ENCODE data around the gene PKN2.

PKN2 gene

GRCh38 chr1:88741413-88741812 is 57.3 kb downstream of the PKN2 start:
- H2BK12ac ChIP-seq (ENCODE audit: low read length) = no peak overlapping the region
- H3K4ac ChIP-seq (ENCODE audit: low read length) = no peak overlapping the region
- no peak overlapping the region for H2BK5ac ChIP-seq (ENCODE audit: low read length)
- no peak for DNase-seq (ENCODE audit: low spot score)
- no peak overlapping the region for H3K4me3 ChIP-seq (ENCODE audit: low read length in 2 of 2)
- no peak overlapping the region for H3K27ac ChIP-seq (replicated peaks; ENCODE audit: low read length)
- peaks cover 0 to 57% of the 10 kb centered on the region in 2 donors for H3K36me3 ChIP-seq (replicated peaks in 1 of 2; ENCODE audit: control insufficient read depth in 2 of 2, insufficient read depth in 2 of 2, low read length in 2 of 2)
- H3K9ac ChIP-seq (ENCODE audit: low read depth, low read length, poor library complexity) = no peak overlapping the region
- H3K79me1 ChIP-seq (ENCODE audit: low read depth, low read length) = peaks cover 6% of the 10 kb centered on the region
- H3K23ac ChIP-seq (ENCODE audit: low read depth, low read length, poor library complexity) = no peak overlapping the region
- no peak overlapping the region for H3K14ac ChIP-seq (ENCODE audit: low read length)
- no peaks in the 10 kb centered on the region for H3K27me3 ChIP-seq (ENCODE audit: control insufficient read depth in 3 of 3, insufficient read depth in 3 of 3, low read depth in 1 of 3, low read length in 3 of 3)
- no peaks in the 10 kb centered on the region for H3K4me1 ChIP-seq (ENCODE audit: control insufficient read depth in 2 of 2, insufficient read depth in 1 of 2, low read depth in 1 of 2, low read length in 2 of 2)
- no peak overlapping the region for H4K8ac ChIP-seq (ENCODE audit: low read depth, low read length)
- no peak overlapping the region for H2BK15ac ChIP-seq (ENCODE audit: low read length)
- no peak overlapping the region for H2AK5ac ChIP-seq (ENCODE audit: low read depth, low read length)
- no peak overlapping the region for H4K91ac ChIP-seq (ENCODE audit: low read depth, low read length, poor library complexity)
- H3K4me2 ChIP-seq (ENCODE audit: insufficient read depth, low read length, poor library complexity, severe bottlenecking) = no peak overlapping the region
- no CpG with 5 or more reads among the region's 2 CpGs for WGBS, 2 donors (ENCODE audit: extremely low coverage in 2 of 2, insufficient read length in 2 of 2, insufficient replicate concordance in 1 of 2)
- H2BK120ac ChIP-seq (ENCODE audit: low read depth, low read length) = no peak overlapping the region
- H3K18ac ChIP-seq (ENCODE audit: low read length) = no peak overlapping the region
- H3K9me3 ChIP-seq (replicated peaks in 1 of 2; ENCODE audit: control insufficient read depth in 2 of 2, insufficient read depth in 1 of 2, low read depth in 1 of 2, low read length in 2 of 2) = peaks cover 7 to 15% of the 10 kb centered on the region in 2 donors
- H2AFZ ChIP-seq (ENCODE audit: low read length) = no peak overlapping the region

- DNase-seq (ENCODE audit: low spot score) = no peak
- H2AK5ac ChIP-seq (ENCODE audit: low read depth, low read length) = no peak overlapping the region
- peaks cover 0 to 5% of the 10 kb centered on the region in 2 donors for H3K9me3 ChIP-seq (replicated peaks in 1 of 2; ENCODE audit: control insufficient read depth in 2 of 2, insufficient read depth in 1 of 2, low read depth in 1 of 2, low read length in 2 of 2)
- H3K18ac ChIP-seq (ENCODE audit: low read length) = no peak overlapping the region
- H3K4ac ChIP-seq (ENCODE audit: low read length) = no peak overlapping the region
- no peak overlapping the region for H4K91ac ChIP-seq (ENCODE audit: low read depth, low read length, poor library complexity)
- no CpG with 5 or more reads among the region's 6 CpGs for WGBS, 2 donors (ENCODE audit: extremely low coverage in 2 of 2, insufficient read length in 2 of 2, insufficient replicate concordance in 1 of 2)
- no peaks in the 10 kb centered on the region for H3K4me1 ChIP-seq (ENCODE audit: control insufficient read depth in 2 of 2, insufficient read depth in 1 of 2, low read depth in 1 of 2, low read length in 2 of 2)
- no peak overlapping the region for H3K23ac ChIP-seq (ENCODE audit: low read depth, low read length, poor library complexity)
- H3K4me3 ChIP-seq (ENCODE audit: low read length in 2 of 2) = no peak overlapping the region
- no peaks in the 10 kb centered on the region for H3K27me3 ChIP-seq (ENCODE audit: control insufficient read depth in 3 of 3, insufficient read depth in 3 of 3, low read depth in 1 of 3, low read length in 3 of 3)
- no peak overlapping the region for H2BK5ac ChIP-seq (ENCODE audit: low read length)
- no peak overlapping the region for H2BK12ac ChIP-seq (ENCODE audit: low read length)
- no peak overlapping the region for H2BK15ac ChIP-seq (ENCODE audit: low read length)
- H2BK120ac ChIP-seq (ENCODE audit: low read depth, low read length) = no peak overlapping the region
- no peak overlapping the region for H3K14ac ChIP-seq (ENCODE audit: low read length)
- H3K9ac ChIP-seq (ENCODE audit: low read depth, low read length, poor library complexity) = no peak overlapping the region
- H3K36me3 ChIP-seq (replicated peaks in 1 of 2; ENCODE audit: control insufficient read depth in 2 of 2, insufficient read depth in 2 of 2, low read length in 2 of 2) = peaks cover 0 to 67% of the 10 kb centered on the region in 2 donors
- H3K4me2 ChIP-seq (ENCODE audit: insufficient read depth, low read length, poor library complexity, severe bottlenecking) = no peak overlapping the region
- no peak overlapping the region for H2AFZ ChIP-seq (ENCODE audit: low read length)
- no peaks in the 10 kb centered on the region for H3K79me1 ChIP-seq (ENCODE audit: low read depth, low read length)
- no peak overlapping the region for H3K27ac ChIP-seq (replicated peaks; ENCODE audit: low read length)
- no peak overlapping the region for H4K8ac ChIP-seq (ENCODE audit: low read depth, low read length)
Observed at GRCh38 chr1:88742531-88742930, 58.5 kb downstream of the PKN2 start.

GRCh38 chr1:88744142-88744541 is 60.1 kb downstream of the PKN2 start:
- H3K4me3 ChIP-seq (ENCODE audit: low read length in 2 of 2) = no peak overlapping the region
- no peak overlapping the region for H3K4me2 ChIP-seq (ENCODE audit: insufficient read depth, low read length, poor library complexity, severe bottlenecking)
- H3K14ac ChIP-seq (ENCODE audit: low read length) = no peak overlapping the region
- H2BK5ac ChIP-seq (ENCODE audit: low read length) = no peak overlapping the region
- no peak overlapping the region for H3K9ac ChIP-seq (ENCODE audit: low read depth, low read length, poor library complexity)
- H3K79me1 ChIP-seq (ENCODE audit: low read depth, low read length) = no peaks in the 10 kb centered on the region
- no peak overlapping the region for H3K4ac ChIP-seq (ENCODE audit: low read length)
- H2BK120ac ChIP-seq (ENCODE audit: low read depth, low read length) = no peak overlapping the region
- no peaks in the 10 kb centered on the region for H3K27me3 ChIP-seq (ENCODE audit: control insufficient read depth in 3 of 3, insufficient read depth in 3 of 3, low read depth in 1 of 3, low read length in 3 of 3)
- H2BK15ac ChIP-seq (ENCODE audit: low read length) = no peak overlapping the region
- no peak overlapping the region for H2BK12ac ChIP-seq (ENCODE audit: low read length)
- H4K91ac ChIP-seq (ENCODE audit: low read depth, low read length, poor library complexity) = no peak overlapping the region
- DNase-seq (ENCODE audit: low spot score) = no peak
- no peak overlapping the region for H4K8ac ChIP-seq (ENCODE audit: low read depth, low read length)
- WGBS, 2 donors (ENCODE audit: extremely low coverage in 2 of 2, insufficient read length in 2 of 2, insufficient replicate concordance in 1 of 2) = no CpG with 5 or more reads among the region's 3 CpGs
- peaks cover 0 to 72% of the 10 kb centered on the region in 2 donors for H3K36me3 ChIP-seq (replicated peaks in 1 of 2; ENCODE audit: control insufficient read depth in 2 of 2, insufficient read depth in 2 of 2, low read length in 2 of 2)
- H3K18ac ChIP-seq (ENCODE audit: low read length) = no peak overlapping the region
- H3K23ac ChIP-seq (ENCODE audit: low read depth, low read length, poor library complexity) = no peak overlapping the region
- no peaks in the 10 kb centered on the region for H3K9me3 ChIP-seq (replicated peaks in 1 of 2; ENCODE audit: control insufficient read depth in 2 of 2, insufficient read depth in 1 of 2, low read depth in 1 of 2, low read length in 2 of 2)
- H2AFZ ChIP-seq (ENCODE audit: low read length) = no peak overlapping the region
- no peak overlapping the region for H3K27ac ChIP-seq (replicated peaks; ENCODE audit: low read length)
- H2AK5ac ChIP-seq (ENCODE audit: low read depth, low read length) = no peak overlapping the region
- H3K4me1 ChIP-seq (ENCODE audit: control insufficient read depth in 2 of 2, insufficient read depth in 1 of 2, low read depth in 1 of 2, low read length in 2 of 2) = no peaks in the 10 kb centered on the region

- no peak overlapping the region for H2BK120ac ChIP-seq (ENCODE audit: low read depth, low read length)
- no peaks in the 10 kb centered on the region for H3K4me1 ChIP-seq (ENCODE audit: control insufficient read depth in 2 of 2, insufficient read depth in 1 of 2, low read depth in 1 of 2, low read length in 2 of 2)
- no peak overlapping the region for H3K9ac ChIP-seq (ENCODE audit: low read depth, low read length, poor library complexity)
- H4K8ac ChIP-seq (ENCODE audit: low read depth, low read length) = no peak overlapping the region
- H2BK5ac ChIP-seq (ENCODE audit: low read length) = no peak overlapping the region
- no peak overlapping the region for H3K4me2 ChIP-seq (ENCODE audit: insufficient read depth, low read length, poor library complexity, severe bottlenecking)
- no peak overlapping the region for H3K27ac ChIP-seq (replicated peaks; ENCODE audit: low read length)
- H3K79me1 ChIP-seq (ENCODE audit: low read depth, low read length) = no peaks in the 10 kb centered on the region
- no peak overlapping the region for H4K91ac ChIP-seq (ENCODE audit: low read depth, low read length, poor library complexity)
- H3K14ac ChIP-seq (ENCODE audit: low read length) = no peak overlapping the region
- no CpG with 5 or more reads among the region's 2 CpGs for WGBS, 2 donors (ENCODE audit: extremely low coverage in 2 of 2, insufficient read length in 2 of 2, insufficient replicate concordance in 1 of 2)
- H3K4me3 ChIP-seq (ENCODE audit: low read length in 2 of 2) = no peak overlapping the region
- no peak overlapping the region for H3K4ac ChIP-seq (ENCODE audit: low read length)
- H2AK5ac ChIP-seq (ENCODE audit: low read depth, low read length) = no peak overlapping the region
- DNase-seq (ENCODE audit: low spot score) = no peak
- no peak overlapping the region for H3K18ac ChIP-seq (ENCODE audit: low read length)
- H2AFZ ChIP-seq (ENCODE audit: low read length) = no peak overlapping the region
- H3K27me3 ChIP-seq (ENCODE audit: control insufficient read depth in 3 of 3, insufficient read depth in 3 of 3, low read depth in 1 of 3, low read length in 3 of 3) = no peaks in the 10 kb centered on the region
- no peak overlapping the region for H2BK12ac ChIP-seq (ENCODE audit: low read length)
- H2BK15ac ChIP-seq (ENCODE audit: low read length) = no peak overlapping the region
- peaks cover 0 to 74% of the 10 kb centered on the region in 2 donors for H3K36me3 ChIP-seq (replicated peaks in 1 of 2; ENCODE audit: control insufficient read depth in 2 of 2, insufficient read depth in 2 of 2, low read length in 2 of 2)
- no peak overlapping the region for H3K23ac ChIP-seq (ENCODE audit: low read depth, low read length, poor library complexity)
- H3K9me3 ChIP-seq (replicated peaks in 1 of 2; ENCODE audit: control insufficient read depth in 2 of 2, insufficient read depth in 1 of 2, low read depth in 1 of 2, low read length in 2 of 2) = no peaks in the 10 kb centered on the region
Observed at GRCh38 chr1:88746916-88747315, 62.8 kb downstream of the PKN2 start.

All from neuronal stem cell (in vitro differentiated cells).